Endothelial cell of umbilical vein (primary cell): ENCODE measurements around the gene RDH13. TPM values are rescaled to one million over a fixed set of nuclear protein-coding genes. Genes with fewer than 3 reads are reported as not detected.

Source experiments
- BruUV-seq: library from RNA; stranded (reverse); fragments of 400-500 nt; replicated peaks from 2 replicates; lab custom pipeline; 2021; lab: Mats Ljungman, UMichigan
- CTCF ChIA-PET: fragments of 300-600, 350-600 bp; sonication (Branson Sonifier 250); formaldehyde crosslinking; loops from one replicate; lab custom pipeline; 2021; ENCODE audit warnings: antibody characterized with exemption, inconsistent platforms; lab: Charles Lee
- POLR2A ChIA-PET: fragments of 300-600, 350-600 bp; sonication (Branson Sonifier 250); formaldehyde crosslinking; loops from one replicate; lab custom pipeline; 2021; ENCODE audit warnings: antibody characterized with exemption, inconsistent platforms; lab: Charles Lee
- DNase-seq: peaks from one replicate; pipeline ENCODE4 v3.0.0-alpha.2; 2011; ENCODE audit warnings: low read depth, low spot score
- FAIRE-seq: peaks from 2 replicates; lab custom pipeline; 2011; peaks lifted over from hg19 to GRCh38; lab: Jason Lieb, UNC
- H2AFZ ChIP-seq: 2 replicates; pipeline ENCODE4 v1.6.0; 2012; ENCODE audit warnings: low read depth, low read length, control low read depth, inconsistent platforms
- H3K27ac ChIP-seq: 2 replicates; pipeline ENCODE4 v1.5.1; 2011; ENCODE audit warnings: low read depth, mild to moderate bottlenecking, control low read depth, low read length, moderate library complexity; ENCODE audit not compliant: insufficient read depth
- H3K27me3 ChIP-seq, 2 experiments: 2 replicates each; pipeline versions ENCODE4 v1.6.0 to v1.6.1; 2011; ENCODE audit warnings: low read length in 2 of 2, mixed read lengths in 1 of 2; ENCODE audit not compliant: control insufficient read depth in 2 of 2, insufficient read depth in 2 of 2
- H3K36me3 ChIP-seq, 2 experiments: 2 replicates in 1 of 2; 3 replicates in 1 of 2; pipeline ENCODE4 v1.5.1; 2011; ENCODE audit warnings: low read length in 2 of 2, mild to moderate bottlenecking in 1 of 2, moderate library complexity in 1 of 2; ENCODE audit not compliant: control insufficient read depth in 2 of 2, insufficient read depth in 2 of 2; ENCODE audit errors: extremely low read depth in 1 of 2
- H3K4me1 ChIP-seq: 3 replicates; pipeline ENCODE4 v1.5.1; 2011; ENCODE audit warnings: mild to moderate bottlenecking, low read length; ENCODE audit not compliant: control insufficient read depth, insufficient read depth; ENCODE audit errors: extremely low read depth
- H3K4me2 ChIP-seq: 2 replicates; pipeline ENCODE4 v1.6.1; 2011; ENCODE audit warnings: low read length, control low read depth, mixed read lengths; ENCODE audit not compliant: insufficient read depth
- H3K4me3 ChIP-seq, 3 experiments: fragments of 200-600 bp in 1 of 3; sonication (generic), shearing (Covaris generic) in 1 of 3; replicated peaks in 1 of 3; 2 replicates each; pipeline ENCODE4 v1.5.1; 2011 to 2016; ENCODE audit warnings: control low read depth in 3 of 3, low read length in 3 of 3, mild to moderate bottlenecking in 2 of 3, inconsistent platforms in 1 of 3, low read depth in 1 of 3, moderate library complexity in 1 of 3; ENCODE audit not compliant: insufficient read depth in 1 of 3
- H3K79me2 ChIP-seq: 2 replicates; pipeline ENCODE4 v1.6.0; 2012; ENCODE audit warnings: low read length, inconsistent platforms; ENCODE audit not compliant: control insufficient read depth, insufficient read depth
- H3K9ac ChIP-seq: replicated peaks from 2 replicates; pipeline ENCODE3; 2011; ENCODE audit warnings: low read length, control low read depth; ENCODE audit not compliant: insufficient read depth; ENCODE audit errors: extremely low read depth
- H3K9me1 ChIP-seq: replicated peaks from 3 replicates; pipeline ENCODE4 v1.6.0; 2011; ENCODE audit warnings: mild to moderate bottlenecking, low read length; ENCODE audit not compliant: control insufficient read depth, insufficient read depth; ENCODE audit errors: extremely low read depth
- H3K9me3 ChIP-seq: replicated peaks from 2 replicates; pipeline ENCODE4 v1.5.1; 2012; ENCODE audit warnings: low read length, inconsistent platforms; ENCODE audit not compliant: control insufficient read depth, insufficient read depth
- H4K20me1 ChIP-seq: replicated peaks from 2 replicates; pipeline ENCODE3; 2011; ENCODE audit warnings: mild to moderate bottlenecking, low read length; ENCODE audit not compliant: control insufficient read depth, insufficient read depth; ENCODE audit errors: extremely low read depth
- GATA2 ChIP-seq: IDR thresholded peaks from 2 replicates; pipeline ENCODE4 v1.7.0; 2011; ENCODE audit warnings: low read depth, mild to moderate bottlenecking, moderate library complexity, mixed read lengths, low read length; ENCODE audit not compliant: insufficient read length, insufficient read depth
- POLR2A ChIP-seq: IDR thresholded peaks from 2 replicates; pipeline ENCODE4 v1.6.1; 2012; ENCODE audit warnings: low read depth, mild to moderate bottlenecking, control low read depth, low read length
- POLR2AphosphoS5 ChIP-seq: IDR thresholded peaks from 2 replicates; pipeline ENCODE4 v1.6.1; 2012; ENCODE audit warnings: low read depth, mild to moderate bottlenecking, control low read depth, low read length, moderate library complexity; ENCODE audit not compliant: insufficient read depth
- dilution Hi-C: fragments of 300-500 bp; cut with MboI; formaldehyde crosslinking; loops from one replicate; pipeline ENCODE4 v1.15.0; 2019; ENCODE audit warnings: low sequenced_read_pairs; ENCODE audit not compliant: extremely low pct_ligation_motif_present
- intact Hi-C: fragments of 100-400 bp; cut with micrococcal nuclease; formaldehyde crosslinking; loops from one replicate; pipeline ENCODE4 v1.10.0; 2022
- polyA plus RNA-seq, 4 experiments: library from polyadenylated mRNA; depleted of rRNA in 3 of 4; stranded (reverse) in 3 of 4; unstranded in 1 of 4; fragments of >200 nt; gene quantifications; 2 replicates each; pipeline versions ENCODE4 v1.2.1 to v1.2.3, GENCODE V29; 2011 to 2012; ENCODE audit warnings: missing spikeins in 1 of 4
- total RNA-seq: library from RNA; stranded (reverse); gene quantifications from 2 replicates; pipeline ENCODE4 v1.2.3, GENCODE V29; 2021
- TF ChIP-seq, protein P1 (sequence below), 2 donors: IDR thresholded peaks; 1 replicate in 1 of 2; 2 replicates in 1 of 2; pipeline ENCODE4 v1.5.1; 2011; ENCODE audit warnings: low read length in 2 of 2, mild to moderate bottlenecking in 2 of 2, moderate library complexity in 2 of 2, control low read depth in 1 of 2, inconsistent platforms in 1 of 2, low read depth in 1 of 2; ENCODE audit not compliant: insufficient read depth in 1 of 2; ENCODE audit errors: extremely low read depth in 1 of 2
- TF ChIP-seq, protein P2 (sequence below): IDR thresholded peaks from 2 replicates; pipeline ENCODE4 v1.6.1; 2011; ENCODE audit not compliant: insufficient read depth, insufficient read length

Gene RDH13
- total and polyA plus RNA-seq, 2 donors (not counting 3 experiments of a cell fraction or from before 2014, with no cell fraction given) = 8.7 to 19.6 TPM

DNA sequence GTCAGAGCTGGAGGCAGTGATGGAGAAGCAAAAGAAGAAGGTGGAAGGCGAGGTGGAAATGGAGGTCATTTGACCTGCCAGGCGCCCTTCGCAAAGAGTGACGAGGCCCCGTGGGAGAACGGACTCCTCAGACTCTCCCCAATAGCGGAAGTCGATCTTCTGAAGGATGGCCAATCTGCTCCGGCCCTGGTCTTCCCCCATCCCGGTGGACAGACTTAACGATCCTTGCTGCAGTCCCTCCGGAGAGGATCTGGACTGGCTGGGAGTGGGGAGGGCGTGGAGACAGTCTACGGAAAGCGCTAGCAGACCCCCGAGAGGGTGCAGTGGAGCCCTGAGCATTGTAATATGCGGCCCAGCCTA is 24.6 kb upstream of the RDH13 start:
- TF ChIP-seq, protein P1, sequence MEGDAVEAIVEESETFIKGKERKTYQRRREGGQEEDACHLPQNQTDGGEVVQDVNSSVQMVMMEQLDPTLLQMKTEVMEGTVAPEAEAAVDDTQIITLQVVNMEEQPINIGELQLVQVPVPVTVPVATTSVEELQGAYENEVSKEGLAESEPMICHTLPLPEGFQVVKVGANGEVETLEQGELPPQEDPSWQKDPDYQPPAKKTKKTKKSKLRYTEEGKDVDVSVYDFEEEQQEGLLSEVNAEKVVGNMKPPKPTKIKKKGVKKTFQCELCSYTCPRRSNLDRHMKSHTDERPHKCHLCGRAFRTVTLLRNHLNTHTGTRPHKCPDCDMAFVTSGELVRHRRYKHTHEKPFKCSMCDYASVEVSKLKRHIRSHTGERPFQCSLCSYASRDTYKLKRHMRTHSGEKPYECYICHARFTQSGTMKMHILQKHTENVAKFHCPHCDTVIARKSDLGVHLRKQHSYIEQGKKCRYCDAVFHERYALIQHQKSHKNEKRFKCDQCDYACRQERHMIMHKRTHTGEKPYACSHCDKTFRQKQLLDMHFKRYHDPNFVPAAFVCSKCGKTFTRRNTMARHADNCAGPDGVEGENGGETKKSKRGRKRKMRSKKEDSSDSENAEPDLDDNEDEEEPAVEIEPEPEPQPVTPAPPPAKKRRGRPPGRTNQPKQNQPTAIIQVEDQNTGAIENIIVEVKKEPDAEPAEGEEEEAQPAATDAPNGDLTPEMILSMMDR (IDR thresholded peaks at IDR 0.05; ENCODE audit: extremely low read depth in 1 of 2, insufficient read depth in 1 of 2, low read depth in 1 of 2, low read length in 2 of 2) = no peak
- peak; percentile 18 for TF ChIP-seq POLR2A
- ChIA-PET CTCF (interaction anchor here (0.8 to 3.7 kb wide), 14 partner anchors 9 to 417 kb away, joined by 3 to 51 read pairs (median 6); partner anchors contain the start of genes DNAAF3, PPP1R12C and TMEM238), POLR2A (interaction anchor here (0.7 to 1.6 kb wide), 2 partner anchors 29 to 320 kb away, joined by 4 to 5 read pairs; partner anchors contain the start of gene UBE2S)
- no peaks in the 10 kb centered on the region for H3K9me3 ChIP-seq
- BruUV-seq = TSS peak; percentile 71
- peak overlapping the region; percentile 67 for H3K27ac ChIP-seq
- H3K9ac ChIP-seq = peak overlapping the region; percentile 64
- H2AFZ ChIP-seq = peak overlapping the region; percentile 67
- peak overlapping the region; percentile 31 to 77 (median 55) for H3K4me3 ChIP-seq
- dilution Hi-C loops (no loop called here), intact Hi-C loops (loop anchor here (1.0 to 5.0 kb wide), 5 partner anchors 30 to 555 kb away; partner anchors contain the start of genes PPP1R12C, PPP6R1, ZNF580 and ZNF581)
- peaks cover 18% of the 10 kb centered on the region for H3K4me1 ChIP-seq
- H3K27me3 ChIP-seq = peaks cover 0 to 3% of the 10 kb centered on the region in 2 experiments
- peaks cover 5% of the 10 kb centered on the region for H3K79me2 ChIP-seq
- H3K4me2 ChIP-seq = peak overlapping the region; percentile 75
- peaks cover 2 to 13% of the 10 kb centered on the region in 2 experiments for H3K36me3 ChIP-seq
- no peaks in the 10 kb centered on the region for H3K9me1 ChIP-seq
- DNase-seq (no peak), FAIRE-seq (no peak)
- no peaks in the 10 kb centered on the region for H4K20me1 ChIP-seq

DNA sequence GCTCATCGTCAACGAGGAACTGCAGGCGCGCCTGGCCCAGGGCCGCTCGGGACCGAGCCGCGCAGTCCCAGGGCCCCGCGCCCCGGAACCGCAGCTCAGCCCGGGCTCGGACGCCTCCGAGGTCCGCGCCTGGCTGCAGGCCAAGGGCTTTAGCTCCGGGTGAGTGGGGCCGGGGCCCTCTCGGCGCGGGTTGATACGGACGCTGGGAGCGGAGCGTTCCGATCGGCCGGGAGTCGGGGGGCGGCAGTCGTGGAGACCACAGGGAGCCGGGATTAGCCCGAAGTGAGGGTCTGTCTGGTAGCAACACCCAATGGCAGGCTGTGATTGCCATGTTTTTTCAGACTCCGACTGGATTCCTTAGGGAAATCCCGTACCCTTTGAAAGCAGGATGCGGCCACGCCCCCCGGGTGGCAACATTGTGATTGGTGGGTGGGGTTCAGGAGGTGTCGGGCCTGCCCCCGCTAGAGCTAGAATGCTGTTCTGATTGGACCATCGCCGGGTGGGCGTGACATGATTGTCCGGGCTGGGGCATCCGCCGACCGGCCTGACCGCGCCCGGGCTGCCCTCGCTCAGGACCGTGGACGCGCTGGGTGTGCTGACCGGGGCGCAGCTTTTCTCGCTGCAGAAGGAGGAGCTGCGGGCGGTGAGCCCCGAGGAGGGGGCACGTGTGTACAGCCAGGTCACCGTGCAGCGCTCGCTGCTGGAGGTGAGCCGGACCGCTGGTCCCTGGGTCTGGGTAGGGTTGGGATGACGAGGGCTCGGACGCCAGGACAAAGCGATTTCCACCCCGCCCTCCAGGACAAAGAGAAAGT is 24.0 kb upstream of the RDH13 start:
- TF ChIP-seq POLR2AphosphoS5 (peak; percentile 58), GATA2 (no peak), POLR2A (peak; percentile 81)
- TF ChIP-seq, protein P1 (IDR thresholded peaks at IDR 0.05; ENCODE audit: extremely low read depth in 1 of 2, insufficient read depth in 1 of 2, low read depth in 1 of 2, low read length in 2 of 2) = no peak
- TF ChIP-seq, protein P2, sequence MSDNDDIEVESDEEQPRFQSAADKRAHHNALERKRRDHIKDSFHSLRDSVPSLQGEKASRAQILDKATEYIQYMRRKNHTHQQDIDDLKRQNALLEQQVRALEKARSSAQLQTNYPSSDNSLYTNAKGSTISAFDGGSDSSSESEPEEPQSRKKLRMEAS = peak; percentile 6
- intact Hi-C loops (loop anchor here (1.0 to 5.0 kb wide), 5 partner anchors 30 to 555 kb away; partner anchors contain the start of genes PPP1R12C, PPP6R1, ZNF580 and ZNF581), dilution Hi-C loops (no loop called here)
- H4K20me1 ChIP-seq = no peaks in the 10 kb centered on the region
- peaks cover 5% of the 10 kb centered on the region for H3K79me2 ChIP-seq
- no peaks in the 10 kb centered on the region for H3K9me1 ChIP-seq
- peak overlapping the region; percentile 31 to 77 (median 55) for H3K4me3 ChIP-seq
- peaks cover 2 to 13% of the 10 kb centered on the region in 2 experiments for H3K36me3 ChIP-seq
- POLR2A ChIA-PET = interaction anchor here (0.6 to 1.6 kb wide), 3 partner anchors 29 to 623 kb away, joined by 4 to 5 read pairs (median 5); partner anchors contain the start of genes LENG9 and UBE2S
- no peaks in the 10 kb centered on the region for H3K9me3 ChIP-seq
- H2AFZ ChIP-seq = peak overlapping the region; percentile 77
- BruUV-seq = no TSS peak
- FAIRE-seq (peak; percentile 99), DNase-seq (peak; percentile 97)
- CTCF ChIA-PET = interaction anchor here (0.8 to 3.7 kb wide), 10 partner anchors 9 to 417 kb away, joined by 3 to 38 read pairs (median 6); partner anchors contain the start of genes DNAAF3, PPP1R12C and TMEM238
- peaks cover 23% of the 10 kb centered on the region for H3K4me1 ChIP-seq
- peak overlapping the region; percentile 67 for H3K27ac ChIP-seq
- peak overlapping the region; percentile 64 for H3K9ac ChIP-seq
- H3K4me2 ChIP-seq = peak overlapping the region; percentile 75
- H3K27me3 ChIP-seq = peaks cover 0 to 3% of the 10 kb centered on the region in 2 experiments
